ENCODE data around the gene SSX2IP.
"Not testable (repeated sequence)": the region's sequence is repeated elsewhere in the genome, so short reads cannot be mapped to it uniquely, and the experiment has no call there.

The SSX2IP gene

DNA sequence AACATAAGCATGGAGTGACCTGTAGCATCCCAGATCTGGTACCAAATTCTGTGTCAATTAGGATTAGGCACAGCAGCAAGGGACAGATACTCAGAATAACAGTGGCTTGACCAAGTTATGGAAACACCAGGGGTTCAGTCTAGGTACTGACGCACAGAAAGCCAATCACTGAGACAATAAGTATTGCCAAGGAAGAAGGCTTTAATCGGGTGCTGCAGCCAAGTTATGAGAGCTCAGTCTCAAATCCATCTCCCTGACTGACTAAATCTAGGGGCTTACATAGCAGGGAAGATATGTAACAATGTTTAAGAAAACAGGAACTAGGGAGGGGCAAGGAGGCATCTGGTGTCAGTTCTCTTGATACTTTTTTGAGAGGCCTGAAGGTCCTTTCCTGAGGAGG, 76.4 kb downstream of the SSX2IP start:
- DNase-seq (ENCODE audit: low read depth) = no peak

DNA sequence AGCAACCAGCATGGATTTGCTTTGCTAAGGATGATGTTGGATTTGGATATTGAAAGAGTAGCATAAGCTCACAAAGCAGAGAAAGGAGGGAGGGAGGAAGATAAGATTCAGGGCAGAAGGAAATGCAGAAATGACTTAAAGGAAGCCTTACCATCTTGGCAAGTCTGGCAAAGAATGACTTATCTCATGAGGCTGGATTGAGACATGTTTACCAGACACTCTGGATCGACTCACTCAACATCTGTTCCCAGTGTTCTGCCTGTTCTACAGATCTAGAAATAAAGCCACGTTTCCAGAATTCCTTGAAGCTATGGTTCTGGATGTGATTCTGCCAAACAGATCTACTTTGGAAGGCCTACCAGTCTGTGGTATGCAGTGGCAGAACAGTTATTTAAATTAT, 77.2 kb downstream of the SSX2IP start:
- no peak for DNase-seq (ENCODE audit: low read depth)

DNA sequence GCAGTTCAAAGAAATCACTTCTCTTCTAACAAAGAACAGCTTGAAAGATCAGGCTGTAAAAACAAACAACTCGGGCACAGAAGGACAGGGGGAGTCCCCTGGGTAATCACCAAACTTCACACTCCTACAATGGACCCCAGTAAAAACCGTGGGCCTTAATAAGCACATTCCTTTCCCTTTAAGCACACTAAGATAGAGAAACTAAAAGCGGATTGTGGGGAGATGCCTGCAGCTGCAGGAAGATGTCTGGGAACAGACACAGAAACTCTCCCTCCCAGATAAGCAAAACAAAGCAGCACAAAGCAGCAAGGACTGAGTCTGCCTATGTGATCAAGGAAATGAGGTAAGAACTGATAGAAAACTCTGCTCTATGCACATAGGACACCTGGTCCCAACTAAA, 78.5 kb downstream of the SSX2IP start:
- DNase-seq (ENCODE audit: low read depth) = no peak

DNA sequence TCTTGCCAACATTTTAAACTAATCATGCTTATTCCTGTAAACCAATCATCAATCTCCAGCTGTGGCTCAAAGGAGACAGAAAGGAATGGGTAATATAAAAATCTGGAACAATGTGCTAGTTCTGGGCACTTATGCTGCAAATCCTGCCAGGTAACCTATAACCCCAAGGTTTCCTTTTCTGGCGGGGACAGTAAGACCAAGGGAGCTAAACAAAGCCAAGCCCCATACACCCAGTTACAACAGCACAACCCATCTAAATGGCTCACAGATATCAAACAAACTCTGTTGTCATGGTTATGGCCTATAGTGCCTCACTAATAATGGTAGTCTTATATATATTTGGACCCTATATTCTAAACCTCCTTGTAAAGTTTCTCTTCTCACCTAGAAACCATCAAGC, 79.2 kb downstream of the SSX2IP start:
- no peak for DNase-seq (ENCODE audit: low read depth)

DNA sequence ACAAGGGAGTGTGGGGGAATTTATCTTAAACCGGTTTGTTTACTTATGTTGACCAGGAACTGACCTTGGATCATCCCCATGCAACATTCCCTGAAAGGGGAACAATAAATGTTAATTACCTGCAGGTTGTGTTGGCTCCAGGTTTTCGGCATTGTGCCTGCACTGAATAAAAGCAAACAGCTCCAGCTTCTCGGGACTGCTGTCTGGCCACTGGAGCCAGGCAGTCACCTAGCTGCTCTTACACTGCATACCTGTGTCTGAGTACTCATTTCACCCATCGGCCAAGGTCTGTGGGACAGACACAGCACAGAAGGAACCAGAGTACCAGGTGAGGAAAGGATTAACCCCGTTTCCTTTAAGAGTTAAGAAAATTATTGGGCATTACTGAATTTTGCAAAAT, 83.3 kb downstream of the SSX2IP start:
- no peak for DNase-seq (ENCODE audit: low read depth)

DNA sequence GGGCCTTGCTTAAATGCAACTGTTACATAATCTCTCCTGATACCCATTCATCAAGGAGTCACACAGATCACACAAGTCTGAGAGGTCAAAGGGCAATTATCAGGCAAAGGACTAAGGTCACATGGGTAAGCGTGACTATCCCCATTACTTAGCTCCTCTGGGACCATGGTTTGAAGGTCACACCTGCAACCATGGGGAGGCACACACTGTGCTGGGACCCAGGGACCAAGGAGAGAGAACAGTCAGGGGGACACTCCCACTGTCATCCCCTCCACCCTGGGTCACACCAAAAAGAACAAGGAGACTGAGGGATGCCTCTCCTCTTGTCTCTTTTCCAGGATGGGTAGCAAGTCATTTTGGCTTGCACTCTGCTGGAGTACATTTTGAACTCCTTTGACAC, 85.1 kb downstream of the SSX2IP start:
- no peak for DNase-seq (ENCODE audit: low read depth)

DNA sequence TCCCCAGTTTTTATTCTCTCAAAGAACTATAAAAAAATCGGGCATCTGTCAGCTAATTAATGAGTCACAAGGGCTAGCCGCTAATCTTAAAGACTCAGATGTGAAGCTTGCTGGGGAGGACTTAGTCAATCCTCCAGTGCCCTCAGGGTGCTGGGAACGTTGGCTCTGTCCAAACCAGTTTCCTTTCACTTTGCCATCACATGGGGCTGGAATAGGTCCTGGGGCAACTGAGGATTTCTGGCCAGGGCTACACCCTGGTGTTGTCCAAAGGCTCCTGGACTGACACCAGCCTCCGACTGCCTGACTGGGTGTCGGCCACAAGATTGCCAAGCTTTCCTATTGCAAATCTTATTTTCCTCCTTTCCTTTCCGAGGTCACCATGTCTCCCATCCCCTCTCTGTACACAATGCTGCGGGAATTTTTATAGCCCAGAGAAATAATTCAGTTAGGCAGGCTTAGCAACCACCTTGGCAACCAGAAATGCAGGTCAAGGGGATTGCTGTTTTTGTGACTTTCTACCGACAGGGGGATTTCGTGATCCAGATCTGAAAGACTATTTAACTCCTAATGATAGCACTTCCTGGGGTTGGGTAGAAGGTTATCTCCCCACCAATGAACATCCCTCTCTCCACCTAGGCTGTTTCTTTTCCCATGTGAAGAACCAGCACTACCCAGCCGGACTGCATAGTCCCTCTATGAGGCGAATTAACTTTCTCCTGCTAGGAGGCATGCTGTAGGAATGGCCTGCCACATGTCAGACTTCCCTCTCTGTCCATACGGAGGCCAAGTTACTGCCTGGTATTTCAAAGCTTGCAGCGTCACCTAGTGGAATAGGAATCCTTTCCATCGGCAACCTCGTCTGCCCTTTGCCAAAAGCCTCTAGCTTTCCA, 86.1 kb downstream of the SSX2IP start:
- DNase-seq (ENCODE audit: low read depth) = peak; percentile 85

DNA sequence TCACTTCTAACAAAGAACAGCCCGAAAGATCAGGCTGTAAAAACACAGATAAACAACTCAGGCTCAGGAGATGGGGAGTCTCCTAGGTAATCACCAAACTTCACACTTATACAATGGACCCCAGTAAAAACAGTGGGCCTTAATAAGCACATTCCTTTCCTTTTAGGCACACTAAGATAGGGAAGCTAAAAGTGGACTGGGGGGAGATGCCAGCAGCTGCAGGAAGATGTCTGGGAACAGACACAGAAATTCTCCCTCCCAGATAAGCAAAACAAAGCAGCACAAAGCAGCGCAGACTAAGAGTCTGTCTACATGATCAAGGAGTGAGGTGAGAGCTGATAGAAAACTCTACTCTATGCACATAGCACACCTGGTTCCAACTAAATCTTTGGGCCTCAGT, 87.0 kb downstream of the SSX2IP start:
- DNase-seq (ENCODE audit: low read depth) = no peak

DNA sequence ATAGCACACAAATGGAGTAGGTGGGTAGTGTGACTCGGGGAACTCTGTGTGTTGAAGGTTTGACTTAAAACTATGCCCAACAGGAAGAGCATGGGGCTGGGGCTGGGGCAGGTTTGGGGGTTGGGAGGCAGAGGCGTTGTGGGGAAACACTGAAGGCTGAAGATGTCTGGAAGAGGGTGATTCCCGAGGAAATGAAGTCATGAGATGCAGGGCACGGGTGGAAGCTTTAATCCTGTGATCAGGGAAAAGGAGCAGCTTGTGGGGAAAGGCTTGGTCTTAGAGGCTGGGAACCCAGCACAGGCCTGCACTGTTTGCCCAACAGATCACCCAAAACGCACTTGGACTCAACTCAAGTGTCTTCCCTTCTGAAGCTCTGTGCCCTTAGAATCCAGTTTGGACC, 89.5 kb downstream of the SSX2IP start:
- DNase-seq (ENCODE audit: low read depth) = no peak

DNA sequence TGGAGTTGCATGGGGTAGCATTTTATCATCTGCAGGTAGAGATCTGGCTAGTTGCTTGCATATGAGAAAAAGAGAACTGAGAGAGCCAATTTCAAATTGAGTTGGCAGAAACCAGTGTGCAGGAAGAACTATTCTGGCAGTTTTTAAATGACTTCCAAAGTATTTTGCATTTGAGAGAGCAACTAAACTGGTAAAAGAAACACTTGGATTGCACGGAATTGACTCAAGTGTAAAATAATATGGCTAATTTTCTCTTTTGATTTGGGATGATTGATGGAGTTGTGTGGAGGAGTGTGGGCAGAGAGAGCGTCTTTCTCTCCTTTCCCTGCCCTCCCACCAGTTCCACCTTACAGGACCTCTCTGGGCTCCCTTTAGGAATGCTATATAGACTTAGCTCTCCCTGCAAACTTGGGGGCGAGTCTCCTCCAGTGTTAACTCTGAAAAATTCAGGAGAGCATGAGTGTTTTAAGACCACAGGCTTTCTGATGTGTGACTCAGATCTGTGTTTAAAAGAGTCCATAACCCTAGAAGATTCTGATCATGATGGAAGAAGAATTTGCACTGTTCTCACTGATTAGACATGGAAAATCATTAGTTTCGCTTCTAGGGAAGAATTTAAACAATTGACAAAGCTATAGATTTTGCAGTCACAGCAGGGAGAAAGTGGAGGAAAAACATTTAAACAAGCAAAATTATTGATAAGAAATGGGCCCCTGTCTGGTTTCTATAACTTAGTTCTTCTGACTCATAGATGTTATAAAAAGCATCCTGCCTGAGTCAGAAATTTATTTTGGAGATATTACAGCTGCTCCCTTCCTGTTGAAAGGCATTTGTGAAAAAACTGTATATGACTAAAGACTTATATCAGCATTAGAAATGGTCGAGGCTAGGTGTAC, 91.2 kb downstream of the SSX2IP start:
- peak; percentile 85 for DNase-seq (ENCODE audit: low read depth)

DNA sequence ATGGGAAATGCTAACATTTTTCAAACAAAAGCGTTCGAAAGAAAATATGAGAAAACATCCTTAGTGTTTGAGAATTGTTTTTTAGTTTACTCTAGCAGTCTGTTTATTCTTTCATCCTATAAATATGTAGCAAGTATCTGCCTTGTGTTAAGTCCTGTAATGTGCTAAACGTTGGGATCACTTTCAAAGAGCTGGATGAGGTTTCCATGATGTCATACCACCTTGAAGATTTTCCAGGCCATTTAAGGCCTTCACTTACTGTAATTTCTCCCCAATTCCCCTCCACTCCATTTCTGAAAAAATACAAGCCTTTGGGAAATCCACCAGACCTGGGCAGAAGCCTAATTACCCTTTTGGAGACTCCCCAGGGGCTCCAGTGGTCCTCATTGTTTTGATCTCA, 91.8 kb downstream of the SSX2IP start:
- no peak for DNase-seq (ENCODE audit: low read depth)

DNA sequence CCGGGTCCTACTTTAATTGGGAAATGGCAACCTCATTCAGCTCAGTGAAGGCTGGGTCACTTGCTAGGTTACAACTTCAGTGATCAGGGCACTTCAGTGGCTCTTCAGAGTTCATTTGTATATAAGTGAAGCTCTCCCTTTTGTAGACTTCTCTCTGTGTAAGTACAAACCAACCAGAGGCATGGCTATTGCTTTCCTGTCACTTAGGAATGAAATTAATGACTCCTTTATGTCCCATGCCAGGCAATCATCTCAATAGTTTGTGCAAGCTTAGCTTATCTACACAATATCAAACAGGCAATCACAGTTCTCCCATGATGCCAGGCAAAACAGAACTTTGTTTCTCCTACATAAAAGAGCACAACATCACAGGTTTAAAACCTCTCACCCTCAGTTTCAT, 93.2 kb downstream of the SSX2IP start:
- DNase-seq (ENCODE audit: low read depth) = no peak

DNA sequence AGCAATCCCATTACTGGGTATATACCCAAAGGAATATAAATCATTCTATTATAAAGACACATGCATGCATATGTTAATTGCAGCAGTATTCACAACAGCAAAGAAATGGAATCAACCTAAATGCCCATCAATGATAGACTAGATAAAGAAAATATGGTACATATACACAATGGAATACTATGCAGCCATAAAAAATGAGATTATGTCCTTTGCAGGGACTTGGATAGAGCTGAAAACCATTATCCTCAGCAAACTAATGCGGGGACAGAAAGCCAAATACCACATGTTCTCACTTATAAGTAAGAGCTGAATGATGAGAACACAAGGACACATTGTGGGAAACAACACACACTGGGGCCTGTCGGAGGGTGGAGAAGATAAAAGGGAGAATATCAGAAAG, 95.3 kb downstream of the SSX2IP start:
- not testable (repeated sequence) for DNase-seq (ENCODE audit: low read depth)
